GM21717 (cell line): ENCODE data around the gene PHF21B.

Experiments
- ATAC-seq: cut with Tn5 transposase; IDR thresholded peaks from one replicate; pipeline ENCODE4 v1.9.1; 2021; ENCODE audit warnings: mild to moderate bottlenecking, moderate library complexity; ENCODE audit not compliant: unreplicated experiment

PHF21B gene

DNA sequence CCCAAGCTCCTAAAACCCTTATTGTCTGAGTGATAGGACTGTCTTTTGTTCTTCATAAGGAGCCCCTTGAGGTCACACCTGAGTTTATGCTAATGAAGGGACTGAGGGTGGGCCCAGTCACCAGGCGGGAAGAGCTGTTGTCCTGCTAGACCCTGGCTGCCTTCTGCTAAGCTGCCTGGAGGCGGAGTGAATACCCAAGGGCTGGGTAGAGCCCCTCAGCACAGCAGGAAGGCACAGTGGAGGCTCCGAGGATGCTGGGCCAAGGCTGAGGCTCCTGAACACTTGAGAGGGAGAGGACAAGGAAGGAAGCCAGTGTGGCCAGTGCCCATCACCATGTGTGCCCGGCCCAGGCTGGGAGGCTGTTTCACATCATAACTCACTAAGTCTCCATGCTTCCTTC is 4.8 kb upstream of the PHF21B start:
- ATAC-seq: no peak

DNA sequence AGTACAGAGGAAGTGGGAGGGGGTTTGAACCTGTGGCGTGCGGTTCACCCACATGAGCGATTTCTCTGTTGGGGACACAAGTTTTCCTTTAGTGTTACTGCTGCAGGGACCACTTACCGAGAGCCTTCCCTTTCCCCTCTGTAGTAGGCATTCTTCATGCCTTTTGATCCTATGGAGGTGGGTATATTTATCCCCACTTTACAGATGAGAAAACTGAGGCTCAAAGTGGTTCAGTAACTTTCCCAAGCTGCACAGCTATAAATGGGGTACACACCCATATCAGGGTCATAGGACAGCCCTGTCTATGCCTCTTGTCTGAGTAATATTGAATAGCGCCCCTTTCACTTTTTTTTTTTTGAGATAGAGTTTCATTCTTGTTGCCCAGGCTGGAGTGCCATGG is 3.3 kb upstream of the PHF21B start:
- no peak for ATAC-seq

DNA sequence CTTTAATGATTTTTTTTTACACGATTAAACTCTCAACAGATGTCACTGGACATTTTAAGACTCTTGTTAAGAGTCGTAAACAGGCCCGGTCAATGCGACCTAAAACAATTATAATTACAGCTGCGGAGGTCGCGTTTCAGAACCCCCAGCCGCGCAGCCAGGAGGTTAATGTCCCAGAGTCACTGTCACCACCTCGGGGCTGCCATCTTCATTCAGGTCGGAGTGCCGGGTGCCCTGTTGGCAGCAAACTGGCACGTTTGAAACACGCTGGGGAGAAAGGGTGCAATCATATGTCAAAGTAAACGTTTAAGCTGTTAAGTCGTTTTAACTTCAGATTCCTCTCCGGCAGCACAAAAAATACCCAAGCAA is 711 bp upstream of the PHF21B start:
- no peak for ATAC-seq

DNA sequence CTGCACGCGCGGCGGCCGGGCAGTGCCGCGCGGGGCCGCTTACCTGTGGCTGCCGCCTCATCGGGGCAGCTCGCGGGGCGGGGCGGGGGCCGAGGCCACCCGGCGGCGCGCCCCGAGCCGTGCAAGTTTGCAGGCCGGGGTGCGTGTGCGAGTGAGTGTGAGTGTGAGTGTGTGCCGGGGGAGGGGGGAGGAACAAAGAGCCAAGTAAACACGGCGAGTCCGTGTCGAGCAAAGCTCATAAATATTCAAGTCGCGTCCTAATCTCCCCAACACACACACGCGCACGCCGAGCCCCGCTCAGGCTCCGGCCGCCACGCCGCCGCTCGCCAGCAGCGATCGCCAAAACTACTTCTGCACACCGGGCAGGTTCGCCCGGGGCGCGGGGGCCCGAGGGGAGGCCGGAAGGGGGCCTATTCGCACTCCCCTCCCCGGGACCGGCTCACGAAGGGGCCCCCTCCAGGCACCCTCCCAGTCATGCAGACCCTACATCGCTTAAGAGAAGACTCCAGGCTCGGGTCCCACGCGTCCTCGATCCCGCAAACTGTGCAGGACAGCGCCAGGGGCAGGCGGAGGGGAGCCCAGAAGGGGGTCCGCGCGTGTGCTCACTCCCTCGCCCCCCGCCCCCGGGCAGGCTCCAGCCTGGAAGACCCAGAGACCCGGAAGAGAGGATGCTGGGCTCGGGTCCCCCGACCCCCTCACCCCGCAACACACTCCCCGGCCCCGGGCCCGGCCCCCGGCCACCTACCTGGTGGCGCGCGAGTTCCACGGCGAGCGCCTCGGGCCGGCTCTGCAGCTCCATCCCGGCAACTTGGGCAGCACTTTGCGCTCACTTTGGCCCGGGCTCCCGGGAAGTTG is 827 bp downstream of the PHF21B start:
- ATAC-seq: no peak

DNA sequence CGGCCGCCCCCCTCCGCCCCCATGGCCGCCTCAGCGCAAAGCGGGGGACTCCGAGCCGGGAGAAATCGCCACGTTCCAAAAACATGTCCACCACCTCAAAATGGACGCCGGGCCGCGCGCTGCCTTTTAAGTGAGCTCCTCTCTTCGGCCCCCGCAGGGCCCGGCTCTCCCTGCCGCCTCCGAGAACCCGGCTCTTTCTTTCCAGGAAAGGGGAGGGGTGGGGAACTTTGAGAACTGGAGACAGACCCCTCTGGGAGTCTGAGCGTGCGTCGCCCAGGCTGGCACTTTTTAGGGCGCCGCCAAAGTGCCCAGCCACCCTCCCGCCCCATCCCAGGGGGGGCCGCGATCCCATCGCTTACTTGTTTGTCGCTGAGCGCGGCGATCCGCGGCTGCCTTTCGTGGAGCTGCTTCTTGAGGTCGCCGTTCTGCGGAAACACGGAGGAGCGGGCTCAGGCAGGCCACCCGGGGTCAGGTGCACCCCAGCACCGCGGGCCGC is 1.6 kb downstream of the PHF21B start:
- ATAC-seq: no peak

DNA sequence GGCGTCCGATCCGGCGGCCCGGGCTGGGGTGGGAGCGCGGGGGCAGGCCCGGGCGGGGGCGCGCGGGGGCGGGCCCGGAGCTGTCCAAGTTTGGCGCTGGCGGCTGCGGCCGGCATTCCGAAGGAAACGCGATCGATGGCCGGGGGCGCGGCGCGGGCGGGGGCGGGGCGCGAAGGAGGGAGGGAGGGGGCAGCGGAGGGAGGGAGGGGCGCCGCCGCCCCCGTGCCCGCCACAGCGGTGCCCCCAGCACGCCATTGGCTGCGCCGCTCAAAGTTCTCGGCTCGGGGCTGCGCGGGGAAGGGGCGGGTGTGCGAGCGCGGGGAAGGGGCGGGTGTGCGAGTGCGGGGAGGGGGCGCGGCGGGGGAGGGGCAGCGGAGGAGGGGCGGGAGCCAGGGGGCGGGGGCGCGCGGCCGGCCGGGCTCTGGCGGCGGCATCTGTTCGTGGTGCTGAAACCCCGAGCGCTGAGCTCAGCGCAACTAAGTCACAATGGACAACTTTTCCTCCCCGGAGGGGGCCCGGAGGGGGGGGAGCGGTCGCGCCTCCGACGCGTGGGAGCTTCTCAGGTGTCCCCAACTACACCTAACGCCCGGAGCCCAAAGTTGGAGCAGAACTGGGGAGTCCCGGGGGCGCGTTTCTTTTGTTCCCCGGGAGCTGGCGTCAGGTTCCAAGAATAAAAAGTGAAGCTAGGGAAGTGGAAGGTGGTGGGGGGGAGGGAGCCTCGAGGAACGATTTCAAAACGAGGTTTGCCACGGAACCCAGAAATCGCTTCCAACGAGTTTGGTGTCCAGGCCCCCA is 2.2 kb downstream of the PHF21B start:
- no peak for ATAC-seq

DNA sequence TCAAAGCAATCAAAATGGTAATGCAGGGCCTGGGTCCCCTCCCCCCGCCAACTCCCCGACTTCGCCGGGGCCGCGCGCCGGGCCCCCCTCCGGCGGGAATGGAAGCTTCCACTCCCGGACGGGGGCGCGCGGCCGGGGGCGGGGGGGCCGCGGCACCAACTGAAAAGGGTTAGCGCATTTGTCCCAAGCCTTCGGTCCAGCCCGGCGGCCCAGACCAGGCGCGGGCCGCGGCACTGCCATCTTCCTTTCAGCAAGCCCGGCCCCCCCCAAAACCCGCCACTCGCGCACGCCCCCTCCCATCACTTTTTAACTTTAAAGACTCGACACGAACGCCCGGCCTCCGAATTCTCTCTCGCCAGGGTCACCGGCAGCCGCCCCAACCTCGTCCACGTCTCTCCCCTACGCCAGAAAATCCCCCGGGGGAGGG is 2.8 kb downstream of the PHF21B start:
- no peak for ATAC-seq

DNA sequence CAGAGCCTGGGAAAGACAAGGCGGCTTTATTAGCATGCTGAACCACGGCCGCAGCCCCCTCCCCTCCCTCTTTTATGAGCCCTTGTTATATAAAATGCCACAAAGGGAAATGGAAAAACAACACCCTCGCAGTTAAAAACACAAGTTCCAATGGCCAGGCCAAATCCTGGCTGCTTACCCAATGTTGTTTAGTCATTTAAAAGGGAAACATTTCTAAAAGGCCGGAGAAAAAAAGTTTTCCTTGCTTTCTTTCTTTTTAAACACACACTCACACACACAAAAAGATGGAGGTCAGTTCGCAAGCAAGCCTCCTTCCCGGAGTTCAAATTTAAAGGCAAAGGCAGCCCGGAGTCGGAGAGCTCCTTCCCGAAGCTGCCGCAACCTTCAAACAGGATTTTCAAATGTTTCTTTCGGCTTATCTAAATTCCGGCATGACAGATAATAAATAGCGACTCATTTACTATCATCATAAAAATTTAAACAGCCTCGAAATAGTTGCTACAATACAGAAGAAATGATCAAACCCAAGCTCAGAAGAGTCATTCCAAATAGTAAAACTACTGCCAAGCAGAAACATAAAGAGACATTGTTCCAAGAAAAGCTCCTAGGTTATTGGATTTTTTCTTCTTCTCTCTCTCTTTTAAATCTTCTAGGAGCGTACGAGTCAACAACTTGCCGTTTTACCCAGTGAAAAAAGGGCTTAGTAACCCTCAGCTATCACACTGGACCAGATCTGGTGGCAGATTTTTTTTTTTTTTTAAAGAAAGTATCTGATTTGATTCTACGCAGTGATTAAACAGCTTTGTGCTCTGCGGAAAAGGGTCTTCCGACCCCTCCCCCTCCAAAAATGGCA is 3.5 kb downstream of the PHF21B start:
- ATAC-seq: no peak

DNA sequence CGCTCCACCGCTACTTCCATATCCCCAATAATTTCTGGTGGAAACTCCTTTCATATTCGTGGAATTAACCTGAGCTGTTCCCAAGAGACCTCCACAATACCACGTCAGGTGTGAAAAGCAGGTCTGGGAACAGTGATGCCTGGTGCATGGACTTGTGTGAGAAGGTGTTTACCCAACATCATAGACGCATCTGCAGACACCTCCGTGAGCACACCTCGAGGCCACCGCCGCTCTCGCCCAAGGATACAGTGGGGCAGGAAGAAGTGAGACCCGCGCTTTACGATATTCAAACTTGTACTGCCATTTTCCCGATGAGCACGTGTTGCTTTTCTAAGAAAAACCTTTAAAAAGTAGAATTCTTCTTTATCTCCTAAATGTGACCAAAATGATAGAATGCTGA is 8.2 kb downstream of the PHF21B start:
- ATAC-seq: no peak

DNA sequence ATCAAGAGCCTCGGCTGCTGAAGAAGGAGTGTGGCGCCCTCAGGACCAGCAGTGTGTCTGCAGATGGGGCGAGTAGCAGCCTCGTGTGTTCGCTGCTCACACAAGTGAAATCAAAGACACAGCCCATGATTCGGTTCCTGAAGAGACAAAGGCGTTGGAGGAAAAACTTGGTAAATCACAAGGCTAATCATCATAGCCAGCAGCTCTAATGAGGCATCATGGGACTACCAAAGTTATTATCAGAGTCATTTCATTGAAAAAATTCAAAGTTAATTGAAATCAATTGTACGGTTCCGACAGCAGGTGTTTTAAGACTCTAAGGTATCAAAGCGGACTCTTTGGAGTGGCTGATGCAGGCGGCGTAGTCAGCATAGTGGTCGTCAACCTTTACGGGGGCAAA is 9.5 kb downstream of the PHF21B start:
- ATAC-seq: no peak

DNA sequence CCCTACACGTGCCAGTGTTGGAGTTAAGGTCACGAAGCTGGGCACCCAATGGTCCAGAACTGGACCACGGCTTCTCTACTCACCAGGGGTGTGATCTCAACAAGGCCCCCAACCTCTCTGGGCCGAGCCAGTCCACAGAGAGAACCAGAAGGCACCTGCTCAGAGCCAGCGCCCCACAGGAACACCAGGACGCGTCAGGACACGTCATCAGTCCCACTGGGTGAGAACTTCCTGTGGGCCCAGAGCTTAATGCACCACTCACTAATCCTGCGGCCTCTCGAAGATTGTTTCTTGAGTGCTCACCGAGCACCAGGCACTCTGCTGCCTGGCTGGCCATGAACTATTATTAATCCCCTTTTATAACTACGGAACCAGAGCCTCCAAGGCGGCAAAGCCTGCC is 10.1 kb downstream of the PHF21B start:
- ATAC-seq: no peak

DNA sequence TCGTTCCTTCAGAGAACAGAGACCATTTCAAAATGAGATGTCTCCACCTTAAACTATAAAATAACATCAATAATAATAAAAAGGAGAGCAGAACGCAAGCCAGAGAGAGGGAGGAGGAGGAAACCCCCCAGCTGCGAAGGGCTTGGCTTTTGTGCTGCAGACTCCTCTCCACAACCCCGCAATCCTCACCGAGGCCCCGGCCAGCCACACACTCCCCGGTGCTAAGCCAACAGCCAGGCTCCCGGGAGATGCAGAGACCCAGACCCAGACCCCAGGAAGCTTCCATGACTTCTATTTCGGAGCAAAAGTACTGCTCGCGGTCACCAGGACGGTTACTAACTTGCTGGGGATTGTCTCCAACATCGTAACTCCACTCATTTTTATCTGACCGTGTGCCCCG is 10.6 kb downstream of the PHF21B start:
- ATAC-seq: no peak

DNA sequence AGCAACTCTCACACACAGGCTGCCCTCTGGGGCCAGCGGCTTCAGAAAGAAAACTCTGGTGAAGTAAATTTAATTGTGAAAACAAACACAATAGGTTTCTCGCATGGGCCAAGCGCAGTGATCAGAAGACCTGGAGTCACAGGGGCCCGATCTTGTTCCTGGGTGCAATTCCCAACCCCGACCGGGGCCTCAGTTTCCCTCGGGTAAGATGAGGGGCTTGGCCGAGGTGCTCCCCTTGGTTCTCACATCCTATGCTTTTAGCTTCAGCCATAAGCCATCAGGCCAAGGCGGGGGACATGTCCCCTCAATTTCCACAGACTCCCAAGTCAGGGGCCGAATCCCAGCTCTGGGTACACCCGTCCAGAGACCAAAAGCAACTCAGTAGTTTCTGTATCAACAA is 11.5 kb downstream of the PHF21B start:
- no peak for ATAC-seq

DNA sequence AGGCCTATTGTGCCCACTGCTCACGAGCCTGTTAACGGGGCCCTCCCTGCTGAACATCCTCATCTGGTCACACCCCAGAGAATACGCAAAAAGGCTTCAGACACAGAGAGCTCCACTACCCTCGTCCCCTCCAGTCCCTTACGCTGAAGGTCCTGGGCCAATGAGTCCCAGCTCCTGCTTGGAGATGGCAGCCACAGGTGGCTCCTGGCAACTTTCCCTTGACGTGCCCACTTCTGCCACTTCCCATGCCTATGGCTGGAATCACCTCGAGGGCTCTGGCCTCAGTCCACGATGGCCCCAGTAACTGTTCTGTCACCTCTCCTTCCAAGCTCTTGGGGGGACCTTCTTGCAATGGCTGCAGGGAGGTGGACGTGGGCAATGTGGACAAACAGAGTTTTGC is 12.7 kb downstream of the PHF21B start:
- no peak for ATAC-seq

DNA sequence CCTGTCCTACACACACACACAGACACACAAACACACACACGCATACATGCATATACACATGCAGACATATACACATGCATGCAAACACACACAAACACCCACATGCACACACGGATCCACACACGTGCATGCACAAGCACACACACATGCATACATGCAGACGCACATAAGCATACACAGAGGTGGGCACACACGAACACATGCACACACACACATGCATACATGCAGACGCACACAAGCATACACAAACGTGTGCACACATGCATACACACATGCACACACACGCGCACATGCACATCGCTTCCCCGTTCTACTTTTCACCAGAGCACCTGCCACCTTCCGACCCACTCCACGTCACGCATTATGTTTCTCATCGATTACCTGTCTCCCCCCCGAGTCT is 13.2 kb downstream of the PHF21B start:
- no peak for ATAC-seq

DNA sequence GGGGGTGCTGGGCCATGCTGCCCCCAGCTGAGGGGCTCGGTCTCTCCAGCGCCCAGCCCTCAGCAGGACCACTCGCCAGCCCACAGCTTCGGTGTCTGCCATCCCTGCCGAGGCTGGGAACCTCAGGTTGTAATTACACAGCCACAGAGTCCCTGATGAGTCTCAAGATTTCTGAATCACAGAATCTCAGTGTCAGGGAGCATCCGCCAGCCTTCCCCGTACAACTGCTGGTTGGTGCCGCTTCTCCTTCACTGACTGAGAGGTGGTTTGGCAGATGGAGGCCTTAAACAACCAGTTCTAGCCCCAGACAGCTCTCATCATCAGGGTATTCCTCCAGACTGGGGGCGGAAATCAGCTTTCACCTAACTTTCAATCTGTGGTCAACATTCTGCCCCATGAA is 13.7 kb downstream of the PHF21B start:
- no peak for ATAC-seq

DNA sequence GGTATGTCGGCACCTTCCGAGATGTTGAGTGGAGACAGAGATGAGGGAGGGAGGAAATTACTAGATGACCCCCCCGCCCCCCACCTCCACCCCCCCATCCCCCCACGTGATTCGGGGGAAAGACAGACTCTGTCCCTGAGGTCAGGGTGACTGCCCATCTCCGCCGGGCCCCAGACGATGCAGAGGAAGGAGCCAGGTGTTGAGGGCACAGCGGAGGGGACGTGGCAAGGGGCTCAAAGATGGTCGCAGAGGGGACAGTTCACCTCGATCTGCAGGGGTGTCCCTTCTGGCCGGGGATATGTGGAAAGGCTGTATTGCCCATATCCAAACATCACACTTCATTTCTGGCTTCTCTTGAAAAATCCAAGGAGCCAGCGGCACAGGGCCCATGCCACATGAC is 14.1 kb downstream of the PHF21B start:
- ATAC-seq: no peak

DNA sequence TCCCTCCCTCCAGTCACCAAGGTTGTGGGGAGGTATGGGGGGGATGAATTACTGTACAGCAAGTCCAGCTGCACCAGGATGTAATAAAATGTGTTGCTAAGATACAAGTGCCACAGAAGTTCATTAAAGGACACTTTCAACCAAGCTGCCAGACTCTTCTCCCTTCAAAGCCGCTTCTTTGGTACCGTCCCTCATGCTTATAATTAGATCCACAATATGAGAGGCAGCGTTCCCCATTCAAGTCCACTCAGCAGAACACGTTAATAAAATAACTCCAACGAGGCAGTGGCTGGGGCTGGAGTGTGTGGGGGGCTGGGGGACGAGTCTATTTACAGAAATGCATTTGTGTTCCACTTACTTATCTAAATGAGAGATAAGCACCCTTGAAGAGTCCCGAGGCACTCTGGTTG is 14.7 kb downstream of the PHF21B start:
- no peak for ATAC-seq

DNA sequence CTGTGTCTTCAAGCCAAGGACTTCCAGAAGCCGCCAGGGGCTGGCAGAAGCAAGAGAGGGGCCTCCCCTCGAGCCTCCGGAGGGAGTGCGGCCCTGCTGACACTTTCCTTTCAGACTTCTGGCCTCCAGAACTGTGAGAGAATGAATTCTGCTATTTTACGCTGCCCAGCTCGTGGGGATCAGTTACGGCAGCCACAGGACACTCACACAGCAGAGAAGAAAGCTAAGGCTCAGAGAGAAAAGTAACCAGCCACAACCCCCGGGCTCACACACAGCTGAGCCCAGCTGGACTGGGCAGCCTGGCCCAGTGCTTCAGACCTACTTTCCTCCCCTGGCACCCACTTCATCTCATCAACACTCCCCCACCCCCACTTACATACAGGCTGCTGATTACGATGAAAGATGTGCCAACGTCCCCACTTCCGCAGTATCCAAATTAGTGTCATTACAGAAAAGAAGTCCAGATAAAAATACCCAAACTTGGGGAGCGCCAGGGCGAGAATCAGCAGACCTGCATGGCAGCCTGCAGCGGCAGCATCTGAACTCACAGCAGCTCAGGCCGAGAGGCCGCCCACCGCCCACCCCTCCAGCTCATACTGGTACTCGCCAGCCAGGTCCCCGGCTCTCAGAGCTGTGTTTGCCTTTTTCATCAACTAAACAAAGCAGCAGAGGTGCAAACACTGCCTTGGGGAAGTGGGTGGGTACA is 15.3 kb downstream of the PHF21B start:
- ATAC-seq: no peak

DNA sequence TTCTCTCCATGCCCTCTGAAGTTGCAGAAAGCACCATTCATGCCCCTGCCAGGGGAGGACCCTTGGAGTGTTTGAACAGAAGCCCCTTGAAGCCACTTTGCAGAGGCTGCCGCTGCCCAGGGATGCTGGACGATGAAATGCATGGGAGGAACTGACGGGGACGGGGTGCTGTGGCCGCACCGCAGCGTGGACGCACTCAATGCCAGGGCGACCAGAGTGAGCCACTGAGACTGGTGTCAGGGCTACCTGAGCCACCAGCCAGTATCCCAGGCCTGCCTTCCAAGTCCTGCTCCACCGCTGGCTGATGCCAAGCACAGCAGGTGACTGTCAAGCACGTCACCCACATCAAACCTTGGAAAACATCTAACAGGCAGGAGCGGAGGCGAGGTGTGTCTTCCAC is 17.6 kb downstream of the PHF21B start:
- no peak for ATAC-seq

DNA sequence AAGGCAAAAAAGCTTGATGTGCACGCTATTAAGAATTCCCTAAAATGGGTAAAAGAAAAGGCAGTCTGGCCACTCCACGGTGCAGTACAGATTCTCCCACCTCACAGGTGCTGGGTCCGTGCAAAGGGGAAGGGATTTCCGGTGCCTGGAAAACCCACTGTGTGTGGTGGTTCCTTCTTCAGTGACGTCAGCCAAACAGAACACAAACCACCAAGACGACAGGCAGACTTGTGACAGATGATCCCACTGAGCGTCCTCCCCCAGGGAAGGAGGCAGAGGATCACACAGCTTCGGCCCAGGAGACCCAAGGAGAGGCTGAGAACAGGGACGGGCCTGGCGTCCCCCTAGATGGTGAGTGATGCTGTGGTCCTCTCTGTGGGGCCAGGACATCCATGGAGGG is 18.6 kb downstream of the PHF21B start:
- ATAC-seq: no peak
